CD4-positive, alpha-beta T cell treated with Interleukin-6 at 100 ng/mL for 8 hours (primary cell): ENCODE measurements around the gene APBA2.

Experiments used
- DNase-seq: peaks from one replicate; pipeline ENCODE4 v3.0.0-alpha.2; 2020; ENCODE audit warnings: mixed read lengths, low spot score

APBA2 gene

GRCh38 chr15:29086891-29087290 lies 201.1 kb downstream of the APBA2 start:
- DNase-seq: no peak

- no peak for DNase-seq
Observed at GRCh38 chr15:29087521-29088285, 201.9 kb downstream of the APBA2 start.

- DNase-seq: no peak
Observed at GRCh38 chr15:29088666-29089065, 202.9 kb downstream of the APBA2 start.

GRCh38 chr15:29089731-29090616 lies 204.2 kb downstream of the APBA2 start:
- peak; percentile 18 for DNase-seq

GRCh38 chr15:29090617-29091466 lies 205.1 kb downstream of the APBA2 start:
- DNase-seq: peak; percentile 29

- no peak for DNase-seq
Observed at GRCh38 chr15:29091666-29092065, 205.9 kb downstream of the APBA2 start.

GRCh38 chr15:29092376-29093064 lies 206.7 kb downstream of the APBA2 start:
- DNase-seq: no peak

- no peak for DNase-seq
Observed at GRCh38 chr15:29093065-29093435, 207.3 kb downstream of the APBA2 start.

GRCh38 chr15:29093696-29094343 lies 208.0 kb downstream of the APBA2 start:
- DNase-seq: no peak

GRCh38 chr15:29094711-29095110 lies 208.9 kb downstream of the APBA2 start:
- no peak for DNase-seq

- no peak for DNase-seq
Observed at GRCh38 chr15:29095746-29096145, 210.0 kb downstream of the APBA2 start.

GRCh38 chr15:29097168-29097567 lies 211.4 kb downstream of the APBA2 start:
- DNase-seq: no peak

- DNase-seq: no peak
Observed at GRCh38 chr15:29097971-29098370, 212.2 kb downstream of the APBA2 start.

GRCh38 chr15:29098652-29099051 lies 212.9 kb downstream of the APBA2 start:
- DNase-seq: no peak

- no peak for DNase-seq
Observed at GRCh38 chr15:29099131-29099880, 213.5 kb downstream of the APBA2 start.

- DNase-seq: no peak
Observed at GRCh38 chr15:29100486-29101000, 214.8 kb downstream of the APBA2 start.

- DNase-seq: no peak
Observed at GRCh38 chr15:29101491-29101890, 215.7 kb downstream of the APBA2 start.

GRCh38 chr15:29102173-29102794 lies 216.5 kb downstream of the APBA2 start:
- peak; percentile 47 for DNase-seq

- DNase-seq: no peak
Observed at GRCh38 chr15:29102911-29103823, 217.4 kb downstream of the APBA2 start.
